DMS153 treated with DMSO at 0.1 percent for 48 hours (cell line): ENCODE data around the gene SLIT3.

ENCODE experiments used
- DNase-seq: peaks from one replicate; lab custom pipeline; 2025; ENCODE audit not compliant: unreplicated experiment; lab: John Stamatoyannopoulos, UW

Gene SLIT3

DNA sequence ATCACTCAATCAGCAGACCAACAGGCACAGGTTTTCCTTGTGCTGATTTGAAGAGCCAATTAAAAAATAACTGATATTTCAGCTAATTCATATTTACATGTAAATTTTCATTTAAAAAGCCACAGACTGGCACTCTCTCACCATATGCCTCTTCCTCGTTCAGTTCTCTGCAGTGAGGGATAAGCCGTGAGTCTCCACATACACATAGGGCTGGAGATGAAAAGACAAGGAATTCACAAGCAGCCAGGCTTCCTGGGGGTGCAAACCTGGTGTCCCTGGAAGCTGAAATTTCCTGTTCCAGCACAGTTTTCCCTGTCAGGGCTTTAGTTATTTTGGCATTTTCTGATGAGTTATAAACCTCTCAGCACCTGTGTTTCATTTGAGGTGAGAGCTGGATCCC is 397.9 kb downstream of the SLIT3 start:
- no peak for DNase-seq

DNA sequence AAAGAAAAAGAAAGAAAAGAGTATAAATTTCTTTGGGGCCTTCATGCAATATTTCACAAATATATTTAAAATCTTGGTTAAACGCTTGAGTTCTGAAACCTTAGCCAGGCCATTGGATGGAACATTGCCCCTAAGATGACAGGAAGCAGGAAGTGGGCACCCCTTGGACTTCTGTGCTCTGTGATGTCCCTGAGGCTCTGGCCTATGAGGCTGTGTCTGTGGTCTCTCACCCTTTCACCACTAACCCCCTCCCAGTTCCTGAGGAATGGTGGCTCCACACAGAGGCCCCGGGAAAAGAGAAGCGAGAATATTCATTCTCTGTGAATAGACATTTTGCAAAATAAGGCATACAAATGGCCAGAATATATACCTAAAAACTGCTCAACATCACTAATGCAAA is 401.3 kb downstream of the SLIT3 start:
- DNase-seq: no peak

DNA sequence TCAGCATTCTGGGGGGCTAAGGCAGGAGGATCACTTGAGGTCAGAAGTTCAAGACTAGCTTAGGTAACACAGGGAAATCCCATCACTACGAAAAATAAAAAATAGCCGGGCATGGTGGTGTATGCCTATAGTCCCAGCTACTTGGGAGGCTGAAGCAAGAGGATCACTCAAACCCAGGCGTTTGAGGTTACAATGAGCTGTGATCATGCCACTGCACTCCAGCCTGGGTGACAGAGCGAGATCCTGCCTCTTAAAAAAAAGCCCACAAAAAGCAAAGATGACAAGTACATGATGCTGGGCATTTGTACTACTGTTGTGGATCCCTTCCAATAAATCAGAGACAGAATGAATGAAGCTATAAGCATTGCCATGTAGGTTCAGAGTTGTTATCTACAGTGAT is 401.7 kb downstream of the SLIT3 start:
- no peak for DNase-seq

DNA sequence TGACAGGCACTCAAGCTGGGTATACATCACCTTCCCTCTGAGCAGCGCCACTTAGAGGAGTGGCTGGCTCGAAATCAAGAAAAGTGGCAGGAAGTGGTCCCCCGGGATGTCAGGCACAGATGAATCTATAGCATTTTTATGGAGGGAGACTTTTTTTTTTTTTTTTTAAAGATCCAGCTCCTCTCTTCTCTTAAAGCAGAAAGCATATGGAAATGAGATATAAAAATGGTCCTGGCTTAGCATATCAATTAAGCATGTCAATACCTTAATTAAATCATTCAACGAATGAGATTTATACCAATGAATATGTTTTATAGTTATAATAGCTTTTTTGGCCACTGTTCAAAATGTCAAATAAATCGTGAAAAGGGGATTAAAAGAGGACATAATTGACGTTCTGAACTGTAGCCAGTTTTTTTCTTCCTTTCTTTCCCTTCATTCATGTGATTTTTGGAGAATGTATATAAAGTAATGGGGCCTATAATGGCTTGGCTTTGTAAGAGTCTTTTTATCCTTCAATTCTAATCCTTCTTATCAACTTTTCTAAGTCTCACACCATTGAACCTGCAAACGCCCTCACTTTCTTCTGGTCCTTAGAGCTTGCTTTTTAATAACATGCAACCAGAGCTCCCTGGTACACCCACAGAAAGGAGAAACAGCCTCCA is 402.6 kb downstream of the SLIT3 start:
- no peak for DNase-seq

DNA sequence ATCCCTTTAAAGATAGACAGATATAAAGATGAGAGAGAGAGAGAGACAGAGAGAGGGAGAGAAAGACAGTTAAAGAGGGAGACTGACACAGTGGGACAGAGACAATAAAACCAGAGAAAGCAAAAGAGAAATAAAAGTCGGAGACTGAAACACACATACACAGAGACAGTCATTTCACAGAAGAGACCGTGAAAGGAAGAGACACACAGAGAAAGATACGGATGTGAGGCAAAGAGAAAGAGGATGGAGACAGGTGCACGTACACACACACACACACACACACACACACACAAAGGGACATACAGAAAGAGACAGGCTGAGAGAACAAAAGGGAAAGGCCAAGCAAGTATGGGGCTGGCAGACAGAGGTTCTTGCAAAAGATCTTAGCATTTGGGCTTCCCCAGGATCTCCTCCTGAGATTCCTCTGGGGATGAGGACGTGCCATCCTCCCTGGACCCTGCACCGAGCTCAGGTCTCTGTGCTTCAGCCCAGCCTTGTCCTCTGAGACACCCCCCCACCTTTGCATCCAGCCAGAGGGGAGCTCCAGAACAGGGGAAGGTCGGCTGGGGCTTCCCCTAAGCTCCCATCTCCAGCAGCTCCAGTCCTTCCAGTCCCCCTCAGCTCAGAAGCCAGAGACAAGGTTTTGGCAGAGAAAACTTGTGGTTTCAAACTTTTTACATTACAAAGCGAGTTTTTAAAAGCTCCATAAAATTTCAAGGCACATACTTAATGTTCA is 403.4 kb downstream of the SLIT3 start:
- no peak for DNase-seq

DNA sequence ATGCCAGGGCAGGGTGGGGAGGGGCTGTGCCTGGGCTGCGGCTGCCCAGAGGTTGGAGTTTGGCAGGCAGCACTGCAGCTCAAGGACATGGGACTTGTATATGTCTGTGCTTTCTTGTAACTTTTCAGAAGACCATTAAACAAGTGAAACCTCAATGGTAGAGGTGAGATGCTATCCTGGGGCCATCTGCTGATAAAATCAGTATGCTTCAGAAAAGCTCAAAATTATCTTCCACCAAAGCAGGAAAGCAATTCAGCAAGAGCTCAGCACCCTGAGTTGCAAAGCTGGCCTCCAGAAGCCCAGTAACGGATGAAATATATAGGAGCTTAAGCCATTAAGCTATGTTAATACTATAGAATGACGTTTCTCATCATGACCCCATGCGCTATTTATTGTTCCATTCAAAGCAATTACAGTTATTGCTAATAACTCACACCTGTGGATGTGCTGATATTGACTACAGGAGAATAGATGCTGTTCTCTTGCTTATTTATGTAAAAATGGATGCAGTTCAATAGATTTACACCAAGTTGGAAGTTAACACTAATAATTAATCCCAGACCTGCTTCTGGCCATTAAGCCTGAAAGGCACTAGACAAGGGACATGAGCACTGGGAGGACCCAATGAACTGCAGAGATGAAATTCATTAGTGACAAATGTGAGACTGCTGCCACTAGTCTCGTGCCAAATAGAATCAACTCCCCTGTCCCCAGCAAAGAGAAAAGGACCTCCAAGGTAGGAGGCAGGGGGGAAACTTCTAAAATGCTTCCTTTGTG is 405.5 kb downstream of the SLIT3 start:
- DNase-seq: no peak

DNA sequence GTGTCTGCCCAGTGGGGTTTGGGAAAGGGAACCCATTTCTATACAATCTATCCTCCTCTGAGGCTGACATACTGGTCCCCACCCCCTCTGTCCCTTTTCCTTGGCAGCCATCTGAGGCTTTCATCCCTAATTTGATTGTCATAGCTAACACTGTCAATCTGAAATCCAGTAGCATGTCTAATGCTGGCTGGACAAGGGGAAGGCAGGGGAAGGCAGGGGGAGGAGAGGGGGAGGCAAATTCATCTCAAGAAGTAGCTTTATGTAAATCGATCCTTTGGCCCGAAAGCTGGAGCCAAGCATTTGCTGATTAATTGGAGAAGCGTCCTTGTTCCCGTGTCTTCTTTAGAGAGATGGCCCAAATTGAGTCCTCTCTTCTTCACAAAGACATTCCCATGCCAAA is 407.7 kb downstream of the SLIT3 start:
- DNase-seq: no peak

DNA sequence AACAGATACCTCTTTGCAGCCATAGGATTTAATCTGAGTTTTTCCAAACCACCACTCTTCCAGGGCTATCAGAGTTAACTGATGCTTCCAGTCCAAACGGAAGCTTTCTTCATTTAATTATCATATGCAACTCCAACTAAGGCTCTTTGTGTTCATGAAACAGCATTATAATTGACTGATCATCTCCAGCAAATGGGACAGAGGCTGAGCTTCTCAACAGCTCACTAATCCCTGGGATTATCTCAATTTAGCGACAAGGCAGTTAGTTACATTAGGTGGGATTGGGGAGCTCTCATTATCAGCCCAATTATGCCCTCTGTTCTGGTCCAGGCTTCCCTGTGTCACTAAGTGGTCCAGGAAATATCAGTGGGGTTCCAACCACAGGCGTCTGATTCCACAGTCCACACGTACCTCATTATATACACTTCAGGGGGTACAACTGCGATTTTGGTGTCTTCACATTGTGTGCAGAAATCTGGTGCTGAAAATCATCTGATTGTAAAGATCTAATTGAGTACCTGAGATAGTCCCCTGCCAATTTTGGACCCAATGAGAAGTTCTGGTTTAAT is 408.2 kb downstream of the SLIT3 start:
- DNase-seq: no peak

DNA sequence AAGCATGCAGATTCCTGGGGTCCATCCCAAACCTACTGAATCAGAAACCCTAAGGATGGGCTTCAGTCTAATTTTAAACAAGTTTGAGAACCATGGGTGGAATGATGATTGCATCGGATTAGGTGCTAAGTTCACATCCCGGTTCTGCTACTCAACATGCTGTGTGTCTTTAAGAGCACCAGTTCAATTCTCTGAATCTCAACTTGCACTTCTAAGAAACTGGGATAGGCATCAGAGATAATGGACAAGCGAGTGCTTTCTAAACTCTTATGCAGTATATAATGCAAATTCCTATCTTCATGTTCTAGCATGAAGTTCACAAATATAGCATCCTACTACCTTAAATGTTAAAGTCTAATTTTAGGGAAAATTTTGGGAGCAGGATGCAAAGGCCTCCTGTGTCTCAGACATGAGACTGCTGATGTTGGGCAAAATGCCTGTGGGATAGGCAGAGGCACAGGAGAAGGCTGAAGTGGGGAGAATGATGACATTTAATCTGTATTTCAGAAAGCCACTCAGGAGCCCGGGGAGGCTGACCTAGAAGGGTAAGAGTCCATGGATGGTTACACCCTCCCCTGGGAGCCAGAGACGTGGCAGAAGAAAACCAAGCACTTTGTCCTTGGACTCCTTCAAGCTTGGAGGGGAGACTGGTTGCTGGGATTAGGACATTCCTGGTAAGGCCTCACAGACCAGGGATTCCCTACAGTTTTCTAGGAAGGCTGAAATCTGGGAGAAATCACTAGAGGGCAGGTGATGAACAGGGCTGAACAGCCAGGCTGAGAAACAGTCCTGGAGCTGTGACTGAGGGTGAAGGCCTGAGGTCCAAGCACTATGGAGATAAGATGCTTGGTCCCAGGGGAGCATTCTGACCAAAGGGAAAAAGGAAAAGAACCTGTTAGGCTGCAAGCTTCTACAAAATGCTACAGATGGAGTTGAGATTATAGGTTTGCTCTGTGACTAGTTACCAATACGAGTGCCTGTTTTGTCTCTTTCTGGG is 409.8 kb downstream of the SLIT3 start:
- DNase-seq: no peak

DNA sequence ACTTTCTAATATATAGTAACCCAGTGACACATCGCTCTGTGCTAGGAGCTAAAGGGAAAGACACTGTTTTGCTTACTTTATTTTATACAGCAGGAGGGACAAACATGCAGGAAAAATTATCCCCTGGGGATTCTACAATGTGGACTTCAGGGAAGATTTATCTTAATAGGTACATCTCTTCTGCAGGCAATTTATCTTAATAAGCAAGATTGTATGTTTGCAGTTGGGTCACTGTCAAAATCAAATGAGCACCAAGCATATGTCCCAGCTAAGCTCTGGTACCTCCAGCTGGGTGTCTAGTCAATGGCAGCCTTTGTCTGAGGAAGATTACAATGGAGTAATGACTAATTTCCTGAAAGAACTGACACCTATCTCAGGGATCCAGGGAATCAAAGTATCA is 411.9 kb downstream of the SLIT3 start:
- DNase-seq: no peak

DNA sequence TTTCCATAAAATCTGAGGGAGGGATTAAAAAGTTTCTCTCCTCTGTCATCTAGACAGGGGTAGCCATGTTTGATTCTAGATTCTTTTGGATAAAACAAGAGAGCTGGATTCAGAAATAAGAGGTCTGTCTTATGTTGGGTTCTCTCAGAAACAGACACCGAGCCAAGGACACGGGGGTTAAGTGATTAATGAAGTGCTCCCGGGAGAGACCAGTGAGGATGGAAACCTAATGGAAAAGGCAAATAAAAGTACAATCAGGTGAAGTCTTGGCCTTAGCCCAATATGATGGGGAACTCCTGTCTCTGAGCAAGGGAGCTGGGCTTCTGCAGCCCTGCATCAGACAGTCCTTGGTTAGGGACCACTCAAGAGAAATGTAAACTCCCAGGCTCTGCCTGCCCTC is 413.0 kb downstream of the SLIT3 start:
- no peak for DNase-seq

DNA sequence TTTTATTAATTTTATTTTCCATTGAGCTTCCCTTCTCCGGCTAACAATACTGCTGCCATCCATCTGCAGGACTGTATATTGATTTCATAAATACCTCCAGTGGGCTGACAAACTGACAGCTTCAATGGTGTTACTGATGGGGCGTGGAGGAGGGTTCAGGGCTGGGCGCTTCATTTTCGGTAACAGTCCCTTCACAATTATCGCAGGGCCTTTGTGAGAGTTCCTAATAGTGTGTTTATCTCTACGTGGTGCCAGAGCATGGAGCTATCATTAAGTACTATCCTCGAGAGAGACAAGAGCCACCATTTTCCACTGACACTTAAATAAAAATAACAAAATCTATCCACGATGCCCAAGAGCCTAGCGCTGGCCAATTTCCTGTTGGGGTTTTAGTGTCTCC is 414.8 kb downstream of the SLIT3 start:
- no peak for DNase-seq

DNA sequence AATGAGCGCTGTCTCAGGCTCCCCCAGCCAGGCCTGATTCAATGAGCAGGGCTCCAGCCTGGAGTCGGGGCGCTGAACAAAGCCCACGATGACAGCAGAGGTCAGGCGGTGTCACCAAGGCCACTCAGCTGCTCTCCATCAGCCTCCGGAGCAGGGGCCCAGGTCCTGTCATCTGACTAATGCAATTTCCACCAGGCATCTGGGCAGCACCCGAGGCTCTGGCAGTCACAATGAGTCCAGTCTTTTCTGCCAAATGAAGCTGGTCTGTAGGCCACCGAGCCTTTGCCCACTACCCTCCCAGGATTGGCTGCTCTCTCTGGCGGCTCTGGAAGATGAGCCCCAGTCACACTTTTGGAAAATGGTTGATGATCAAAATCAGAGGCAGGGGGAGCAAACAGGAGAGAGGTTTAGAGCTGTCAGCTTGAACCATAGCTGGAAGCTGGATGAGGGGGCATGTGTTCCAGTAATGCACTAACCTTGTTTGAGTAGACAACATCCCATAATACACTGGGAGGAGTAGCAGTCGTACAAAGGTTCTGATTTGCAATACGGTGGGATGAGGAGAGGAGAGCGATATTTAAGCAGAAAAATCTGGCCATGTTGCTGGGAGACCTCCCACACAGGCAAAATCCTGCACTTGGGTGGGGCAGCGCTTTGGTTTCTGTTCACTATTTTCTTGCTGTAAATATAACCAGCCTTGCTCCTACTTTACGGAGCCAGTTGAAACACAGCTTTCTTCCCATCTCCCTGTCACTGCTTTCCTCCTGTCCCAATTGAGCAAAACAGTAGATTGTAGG is 415.4 kb downstream of the SLIT3 start:
- no peak for DNase-seq

DNA sequence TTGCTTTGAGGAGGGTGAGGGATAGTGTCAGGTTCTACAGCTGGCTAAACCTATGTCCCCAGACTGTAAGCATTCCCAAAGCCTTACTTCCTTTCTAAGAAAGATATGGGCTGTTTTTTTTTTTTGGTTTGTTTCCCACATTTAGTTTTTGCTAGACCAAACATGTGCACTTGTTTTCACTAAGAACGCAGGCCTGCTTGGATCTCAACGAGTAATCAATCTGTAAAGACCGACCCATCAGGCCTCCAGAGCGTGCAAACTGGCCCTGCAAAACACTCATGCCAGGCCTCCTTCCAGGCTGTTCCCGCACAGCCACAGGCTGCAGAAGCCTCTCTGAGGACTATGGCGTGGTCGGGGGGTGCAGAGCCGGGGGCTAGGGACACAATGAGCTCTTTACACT is 416.9 kb downstream of the SLIT3 start:
- DNase-seq: no peak

DNA sequence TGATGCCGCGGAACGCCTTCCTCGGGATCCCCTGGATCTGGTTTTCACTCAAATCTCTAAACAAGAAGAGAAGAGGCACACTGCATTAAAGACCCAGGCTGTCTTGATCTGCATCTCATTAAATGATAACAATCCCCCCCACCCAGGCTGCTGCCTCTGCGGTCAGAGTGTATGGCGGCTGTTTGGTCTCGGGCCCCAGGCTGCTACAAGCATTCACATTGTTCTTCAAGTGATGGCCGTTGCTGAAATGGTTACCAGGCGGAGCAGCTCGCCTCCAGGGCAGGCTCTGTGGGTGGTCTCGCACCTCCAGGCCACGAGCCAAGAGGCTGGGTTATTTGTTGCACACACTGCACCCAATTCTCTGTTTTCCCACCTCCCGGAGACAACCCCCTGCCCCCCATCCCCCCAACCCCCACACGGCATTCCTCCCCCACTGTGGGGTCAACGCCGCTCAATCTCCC is 417.6 kb downstream of the SLIT3 start:
- DNase-seq: no peak

DNA sequence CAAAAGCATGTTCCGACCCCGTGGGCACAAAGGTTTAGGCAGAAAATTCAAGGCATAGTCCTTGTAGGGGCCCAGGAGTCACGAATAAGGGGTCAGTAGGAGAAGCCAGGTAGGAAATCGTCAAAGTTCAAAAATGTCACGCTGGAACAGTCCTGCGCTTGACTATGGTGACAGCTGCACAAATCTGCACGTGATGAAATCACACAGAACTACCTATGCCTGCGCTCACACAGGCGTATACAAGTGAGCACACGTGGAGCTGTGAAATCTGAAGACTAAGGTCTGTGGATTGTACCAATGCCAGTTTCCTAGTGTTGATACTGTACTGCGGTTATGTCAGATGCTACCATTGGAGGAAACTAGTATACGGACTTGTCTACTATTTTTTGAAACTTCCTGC is 418.7 kb downstream of the SLIT3 start:
- DNase-seq: no peak

DNA sequence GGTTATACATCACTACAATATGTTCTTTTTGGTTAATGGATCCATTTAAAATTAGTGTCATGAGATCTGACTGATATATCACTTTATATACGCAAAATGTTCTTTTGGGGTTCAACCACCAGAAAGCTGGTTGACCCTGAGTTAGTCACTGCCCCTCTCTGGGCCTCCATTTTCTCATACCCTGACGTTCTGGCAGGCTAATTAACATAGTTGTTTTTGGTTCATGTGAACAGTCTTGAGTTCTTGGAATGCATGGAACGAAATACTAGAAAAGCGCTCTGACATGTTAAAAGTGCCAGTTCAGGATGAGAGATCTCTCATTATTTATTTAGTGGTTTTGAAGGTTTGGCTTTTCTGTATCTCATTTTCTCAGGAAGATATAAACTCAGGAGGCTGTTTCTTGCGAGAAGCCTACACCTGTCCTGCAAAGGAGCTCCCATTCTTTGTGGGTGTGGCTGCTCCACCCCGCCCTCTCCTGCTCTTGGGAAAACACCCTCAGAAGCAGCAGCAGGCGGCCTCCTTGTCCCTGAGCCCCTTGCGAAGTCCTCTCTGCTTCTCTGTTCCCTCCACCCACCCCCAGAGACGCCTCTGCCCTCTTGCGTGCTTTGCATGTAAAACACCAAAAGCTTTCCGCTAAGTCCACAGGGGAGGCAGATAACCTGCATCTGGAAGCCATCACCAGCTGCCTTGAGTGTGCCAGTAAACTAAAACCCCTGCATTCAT is 419.4 kb downstream of the SLIT3 start:
- DNase-seq: no peak

DNA sequence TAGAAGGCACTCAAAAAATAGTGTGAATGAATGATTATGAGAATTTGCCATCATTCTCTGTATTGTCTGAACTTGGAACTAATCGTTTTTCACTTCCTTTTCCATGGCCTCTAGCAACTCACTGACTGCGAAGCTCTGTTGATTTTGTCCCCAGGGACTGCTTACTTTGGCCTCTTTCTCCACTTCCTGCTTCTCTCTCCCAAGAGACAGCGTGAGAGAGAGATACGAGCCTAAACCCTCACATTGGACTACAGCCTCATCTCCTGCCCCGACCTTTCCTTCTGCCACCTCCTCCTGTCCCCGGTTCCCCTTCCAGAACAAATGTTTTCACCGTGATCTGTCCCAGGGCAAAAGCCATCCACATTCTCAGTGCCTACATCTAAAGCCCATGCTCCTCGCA is 421.0 kb downstream of the SLIT3 start:
- DNase-seq: no peak

DNA sequence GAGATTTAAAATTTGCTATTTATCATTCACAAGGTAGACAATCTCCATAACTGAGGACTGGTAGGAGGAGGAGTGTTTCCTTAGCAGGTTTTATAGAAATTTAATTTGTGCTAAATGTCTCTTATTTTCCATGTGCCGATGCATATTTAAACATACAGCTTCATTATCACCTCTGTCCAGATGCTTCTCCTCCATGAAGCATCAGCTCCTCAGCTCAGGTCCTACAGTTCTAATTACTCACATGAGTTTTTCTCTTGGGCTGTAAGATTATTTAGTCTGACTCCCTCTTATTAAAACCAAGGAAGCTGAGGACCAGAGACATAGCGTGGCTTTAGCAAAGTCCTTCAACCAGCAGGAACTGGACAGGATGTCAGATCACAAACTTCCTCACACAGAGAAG is 421.6 kb downstream of the SLIT3 start:
- no peak for DNase-seq
